HepG2 (cell line): ENCODE measurements around the gene ARID3C. TPM values are rescaled to one million over a fixed set of nuclear protein-coding genes. Genes with fewer than 3 reads are reported as not detected.

Experiments
- ATAC-seq: fragments of 200-7000 bp; cut with Tn5 transposase; 3 replicates; pipeline ENCODE4 v1.9.1; 2020; ENCODE audit warnings: mild to moderate bottlenecking, moderate library complexity
- BruUV-seq: library from RNA; stranded (reverse); fragments of 400-500 nt; replicated peaks from 2 replicates; lab custom pipeline; 2021; lab: Mats Ljungman, UMichigan
- CTCF ChIA-PET: fragments of 300-600 bp; formaldehyde crosslinking; extraction: SDS; loops from one replicate; lab custom pipeline; 2021; ENCODE audit warnings: low total read pairs, inconsistent platforms, low intra/inter-chr PET ratio; lab: Yijun Ruan, JAX
- POLR2A ChIA-PET: fragments of 350-600 bp; sonication (Branson Sonifier 250); formaldehyde crosslinking; loops from one replicate; lab custom pipeline; 2020; ENCODE audit warnings: antibody characterized with exemption, inconsistent platforms; lab: Yijun Ruan, JAX
- DNase-seq: peaks from one replicate; pipeline ENCODE4 v3.0.0-alpha.2; 2015; ENCODE audit warnings: low spot score
- FAIRE-seq: peaks from 3 replicates; lab custom pipeline; 2011; peaks lifted over from hg19 to GRCh38; lab: Jason Lieb, UNC
- H2AFZ ChIP-seq: one replicate; pipeline ENCODE4 v1.6.1; 2011; ENCODE audit warnings: low read length, inconsistent platforms
- H3K27ac ChIP-seq: fragments of 300-600 bp; 3 replicates; pipeline ENCODE4 v1.8.0; 2011; ENCODE audit warnings: mixed run types, mild to moderate bottlenecking, mixed read lengths, low read length, inconsistent platforms; ENCODE audit not compliant: insufficient read depth; ENCODE audit errors: extremely low read length
- H3K27me3 ChIP-seq, 2 experiments: fragments of 200-600 bp in 1 of 2; 2 replicates in 1 of 2; 3 replicates in 1 of 2; pipeline versions ENCODE4 v1.6.0 to v1.8.0; 2011; ENCODE audit warnings: low read length in 2 of 2, mild to moderate bottlenecking in 2 of 2, moderate library complexity in 2 of 2, inconsistent platforms in 1 of 2; ENCODE audit not compliant: insufficient read depth in 2 of 2, control insufficient read depth in 1 of 2
- H3K36me3 ChIP-seq, 2 experiments: fragments of 200-600 bp in 1 of 2; replicated peaks in 1 of 2; 2 replicates in 1 of 2; 3 replicates in 1 of 2; pipeline versions ENCODE4 v1.5.1 to v1.8.0; 2011; ENCODE audit warnings: low read length in 2 of 2, inconsistent platforms in 1 of 2; ENCODE audit not compliant: insufficient read depth in 2 of 2, control insufficient read depth in 1 of 2
- H3K4me1 ChIP-seq: 2 replicates; pipeline ENCODE4 v1.5.1; 2012; ENCODE audit warnings: low read length, inconsistent platforms; ENCODE audit not compliant: insufficient read depth
- H3K4me2 ChIP-seq: 2 replicates; pipeline ENCODE4 v1.6.0; 2011; ENCODE audit warnings: low read depth, low read length, inconsistent platforms
- H3K4me3 ChIP-seq, 3 experiments: fragments of 200-600 bp in 1 of 3; sonication (generic), shearing (Covaris generic) in 1 of 3; replicated peaks in 1 of 3; 2 replicates each; pipeline ENCODE4 v1.5.1; 2011 to 2016; ENCODE audit warnings: low read length in 3 of 3, inconsistent platforms in 2 of 3, low read depth in 2 of 3, mild to moderate bottlenecking in 2 of 3, control low read depth in 1 of 3, mixed read lengths in 1 of 3; ENCODE audit not compliant: insufficient read depth in 1 of 3
- H3K79me2 ChIP-seq: one replicate; pipeline ENCODE4 v1.6.1; 2011; ENCODE audit warnings: low read length, inconsistent platforms; ENCODE audit not compliant: insufficient read depth
- H3K9ac ChIP-seq: 2 replicates; pipeline ENCODE4 v1.6.0; 2011; ENCODE audit warnings: mild to moderate bottlenecking, low read depth, low read length, inconsistent platforms; ENCODE audit not compliant: insufficient read depth
- H3K9me3 ChIP-seq: 2 replicates; pipeline ENCODE4 v1.5.1; 2012; ENCODE audit warnings: mild to moderate bottlenecking, low read length
- H4K20me1 ChIP-seq: 2 replicates; pipeline ENCODE4 v1.6.0; 2011; ENCODE audit warnings: inconsistent platforms, mild to moderate bottlenecking, low read length, moderate library complexity; ENCODE audit not compliant: insufficient read depth
- ARNTL ChIP-seq: sonication (generic); formaldehyde crosslinking; IDR thresholded peaks from 2 replicates; pipeline ENCODE4 v1.4.0; 2020; ENCODE audit warnings: mild to moderate bottlenecking, missing genetic modification reagents
- ATRX ChIP-seq: sonication (generic); formaldehyde crosslinking; IDR thresholded peaks from 2 replicates; pipeline ENCODE4 v1.4.0; 2020; ENCODE audit warnings: missing genetic modification reagents, borderline replicate concordance
- BRCA1 ChIP-seq: sonication (generic); formaldehyde crosslinking; IDR thresholded peaks from 2 replicates; pipeline ENCODE4 v1.4.0; 2020; ENCODE audit warnings: missing genetic modification reagents
- DNMT1 ChIP-seq: sonication (generic); formaldehyde crosslinking; IDR thresholded peaks from 2 replicates; pipeline ENCODE4 v1.5.1; 2020; ENCODE audit warnings: mild to moderate bottlenecking, missing genetic modification reagents
- GTF2F1 ChIP-seq: fragments of 150-350 bp; IDR thresholded peaks from 2 replicates; pipeline ENCODE4 v1.6.1; 2014; ENCODE audit warnings: low read length
- HMG20A ChIP-seq: IDR thresholded peaks from 2 replicates; pipeline ENCODE4 v1.6.1; 2016; ENCODE audit warnings: borderline replicate concordance
- KAT7 ChIP-seq: IDR thresholded peaks from 2 replicates; pipeline ENCODE4 v1.6.1; 2018; ENCODE audit warnings: borderline replicate concordance, missing compliant biosample characterization
- MED13 ChIP-seq: sonication (generic); formaldehyde crosslinking; IDR thresholded peaks from 2 replicates; pipeline ENCODE4 v1.5.0; 2020; ENCODE audit warnings: missing genetic modification reagents
- POGZ ChIP-seq: sonication (generic); formaldehyde crosslinking; IDR thresholded peaks from 2 replicates; pipeline ENCODE4 v1.4.0; 2020; ENCODE audit warnings: mild to moderate bottlenecking, missing genetic modification reagents
- PTBP1 ChIP-seq: fragments of 200-400 bp; formaldehyde crosslinking; IDR thresholded peaks from 2 replicates; pipeline ENCODE4 v1.6.1; 2018; ENCODE audit warnings: low read length, low read depth; ENCODE audit not compliant: poor library complexity, severe bottlenecking
- RBFOX2 ChIP-seq: fragments of 200-400 bp; formaldehyde crosslinking; IDR thresholded peaks from 2 replicates; pipeline ENCODE4 v1.6.1; 2017; ENCODE audit warnings: low read depth, mild to moderate bottlenecking, low read length
- SIX4 ChIP-seq: sonication (generic); formaldehyde crosslinking; IDR thresholded peaks from 2 replicates; pipeline ENCODE4 v1.4.0; 2020; ENCODE audit warnings: missing genetic modification reagents
- TAF1 ChIP-seq: sonication (generic); formaldehyde crosslinking; IDR thresholded peaks from 2 replicates; pipeline ENCODE4 v1.4.0; 2020; ENCODE audit warnings: missing genetic modification reagents
- TBX3 ChIP-seq: fragments of 450-650 bp; IDR thresholded peaks from 2 replicates; pipeline ENCODE4 v1.6.1; 2017; ENCODE audit warnings: antibody characterized with exemption, mild to moderate bottlenecking, inconsistent platforms, borderline replicate concordance
- TFE3 ChIP-seq: IDR thresholded peaks from 2 replicates; pipeline ENCODE4 v1.6.1; 2016
- ZFP36 ChIP-seq: fragments of 150-350 bp; IDR thresholded peaks from 2 replicates; pipeline ENCODE4 v1.6.1; 2018; ENCODE audit warnings: borderline replicate concordance, low read length, low read depth; ENCODE audit not compliant: partially characterized antibody
- ZNF530 ChIP-seq: sonication (generic); formaldehyde crosslinking; IDR thresholded peaks from 2 replicates; pipeline ENCODE4 v1.5.0; 2020; ENCODE audit warnings: low read depth, mild to moderate bottlenecking, missing genetic modification reagents
- ZNF570 ChIP-seq: sonication (generic); formaldehyde crosslinking; IDR thresholded peaks from 2 replicates; pipeline ENCODE4 v1.4.0; 2020; ENCODE audit warnings: mild to moderate bottlenecking, missing genetic modification reagents, borderline replicate concordance
- ZNF674 ChIP-seq: sonication (generic); formaldehyde crosslinking; IDR thresholded peaks from 2 replicates; pipeline ENCODE4 v1.5.0; 2020; ENCODE audit warnings: low read depth, mild to moderate bottlenecking, missing genetic modification reagents
- ZNF772 ChIP-seq: sonication (generic); formaldehyde crosslinking; IDR thresholded peaks from 2 replicates; pipeline ENCODE4 v1.5.0; 2020; ENCODE audit warnings: mild to moderate bottlenecking, missing genetic modification reagents
- ZSCAN22 ChIP-seq: sonication (generic); formaldehyde crosslinking; IDR thresholded peaks from 2 replicates; pipeline ENCODE4 v1.4.0; 2020; ENCODE audit warnings: mild to moderate bottlenecking, missing genetic modification reagents
- WGBS: methylation state at CpG from one replicate; pipeline ENCODE4 v1.1.6; 2017; ENCODE audit warnings: low lambda C conversion rate; 5-methylcytosine and 5-hydroxymethylcytosine counted together
- in situ Hi-C: cut with HindIII; loops from 2 replicates; pipeline ENCODE4 v1.10.0; 2017; ENCODE audit warnings: low pct_unique_long_range_greater_than_20kb; ENCODE audit not compliant: extremely low pct_ligation_motif_present
- intact Hi-C: fragments of 100-400 bp; cut with micrococcal nuclease; formaldehyde crosslinking; loops from one replicate; pipeline ENCODE4 v1.10.0; 2022; ENCODE audit not compliant: unreplicated experiment
- polyA plus RNA-seq, 8 experiments: library from polyadenylated mRNA; depleted of rRNA in 3 of 8; stranded (reverse) in 7 of 8; unstranded in 1 of 8; fragments of >200 nt; fragmentation: Illumina TruSeq in 4 of 8; extraction: Trizol in 4 of 8; gene quantifications; 2 replicates each; pipeline versions ENCODE4 v1.2.1 to v1.2.3, GENCODE V29; 2011 to 2016; ENCODE audit warnings: low read depth in 4 of 8, missing spikeins in 1 of 8, mixed read lengths in 1 of 8; ENCODE audit not compliant: insufficient read depth in 1 of 8
- total RNA-seq, 5 experiments: library from RNA; depleted of rRNA; stranded (reverse); fragments of >200 nt; fragmentation: Illumina TruSeq; extraction: Trizol; gene quantifications; 2 replicates each; pipeline ENCODE4 v1.2.3, GENCODE V29; 2016; ENCODE audit warnings: low read depth in 1 of 5
- TF ChIP-seq, protein P1 (sequence below): sonication (generic); formaldehyde crosslinking; conservative IDR thresholded peaks from 2 replicates; pipeline ENCODE4 v1.4.0; 2020; ENCODE audit warnings: missing genetic modification reagents
- TF ChIP-seq, protein P2 (sequence below): sonication (generic); formaldehyde crosslinking; IDR thresholded peaks from 2 replicates; pipeline ENCODE4 v1.8.0; 2022; ENCODE audit warnings: low read depth, missing genetic modification reagents

ARID3C gene
- total and polyA plus RNA-seq, 2 of the 13 experiments (the other 11 are each of a cell fraction or from before 2014, with no cell fraction given), result not detected

DNA sequence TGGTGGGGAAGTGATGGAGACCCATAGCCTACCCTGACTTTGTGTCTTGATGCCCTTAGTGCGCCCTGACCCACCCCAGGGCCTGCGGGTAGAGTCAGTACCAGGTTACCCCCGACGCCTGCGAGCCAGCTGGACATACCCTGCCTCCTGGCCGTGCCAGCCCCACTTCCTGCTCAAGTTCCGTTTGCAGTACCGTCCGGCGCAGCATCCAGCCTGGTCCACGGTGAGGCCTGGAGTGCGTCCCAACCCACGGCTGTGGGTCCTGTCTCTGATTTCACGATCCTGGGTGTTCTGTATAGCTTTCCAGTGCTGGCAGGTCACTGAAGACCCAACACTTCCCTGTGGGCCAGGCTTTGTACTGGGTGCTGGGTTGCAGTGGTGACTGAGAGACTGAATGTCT lies 29.6 kb upstream of the ARID3C start (continued):
- TF ChIP-seq DNMT1 (CRISPR knock-in tag) (no peak), ZNF570 (CRISPR knock-in tag) (no peak), PTBP1 (no peak), KAT7 (CRISPR knock-in tag) (no peak), GTF2F1 (no peak), POGZ (CRISPR knock-in tag) (no peak), SIX4 (CRISPR knock-in tag) (no peak), ZSCAN22 (CRISPR knock-in tag) (no peak), ZNF530 (CRISPR knock-in tag) (no peak), ZNF772 (CRISPR knock-in tag) (no peak), ARNTL (no peak), ZFP36 (no peak)
- TF ChIP-seq, protein P1, sequence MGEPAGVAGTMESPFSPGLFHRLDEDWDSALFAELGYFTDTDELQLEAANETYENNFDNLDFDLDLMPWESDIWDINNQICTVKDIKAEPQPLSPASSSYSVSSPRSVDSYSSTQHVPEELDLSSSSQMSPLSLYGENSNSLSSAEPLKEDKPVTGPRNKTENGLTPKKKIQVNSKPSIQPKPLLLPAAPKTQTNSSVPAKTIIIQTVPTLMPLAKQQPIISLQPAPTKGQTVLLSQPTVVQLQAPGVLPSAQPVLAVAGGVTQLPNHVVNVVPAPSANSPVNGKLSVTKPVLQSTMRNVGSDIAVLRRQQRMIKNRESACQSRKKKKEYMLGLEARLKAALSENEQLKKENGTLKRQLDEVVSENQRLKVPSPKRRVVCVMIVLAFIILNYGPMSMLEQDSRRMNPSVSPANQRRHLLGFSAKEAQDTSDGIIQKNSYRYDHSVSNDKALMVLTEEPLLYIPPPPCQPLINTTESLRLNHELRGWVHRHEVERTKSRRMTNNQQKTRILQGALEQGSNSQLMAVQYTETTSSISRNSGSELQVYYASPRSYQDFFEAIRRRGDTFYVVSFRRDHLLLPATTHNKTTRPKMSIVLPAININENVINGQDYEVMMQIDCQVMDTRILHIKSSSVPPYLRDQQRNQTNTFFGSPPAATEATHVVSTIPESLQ (CRISPR knock-in tag), result no peak

DNA sequence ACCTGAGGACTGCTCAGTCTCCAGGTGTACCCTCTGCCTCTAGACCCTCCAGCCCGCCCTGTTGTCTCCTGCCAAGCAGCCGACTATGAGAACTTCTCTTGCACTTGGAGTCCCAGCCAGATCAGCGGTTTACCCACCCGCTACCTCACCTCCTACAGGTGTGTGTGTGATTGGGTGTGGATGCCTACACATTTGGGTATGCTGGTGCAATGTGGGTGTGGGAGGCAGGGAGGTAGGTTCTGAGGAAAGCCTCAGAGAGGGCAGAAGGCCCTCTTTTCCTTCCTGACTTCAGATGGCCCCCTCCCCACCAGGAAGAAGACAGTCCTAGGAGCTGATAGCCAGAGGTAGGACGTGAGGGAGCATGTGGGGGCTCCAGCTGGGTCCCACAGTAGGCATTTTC lies 28.1 kb upstream of the ARID3C start:
- ATAC-seq, result no peak
- TF ChIP-seq TBX3, result no peak
- no peak for TF ChIP-seq RBFOX2
- no peak for TF ChIP-seq TFE3 (CRISPR knock-in tag)
- TF ChIP-seq HMG20A (CRISPR knock-in tag), result no peak
- TF ChIP-seq ATRX, result no peak
- TF ChIP-seq MED13, result no peak
- TF ChIP-seq BRCA1 (CRISPR knock-in tag), result no peak
- TF ChIP-seq, protein P2, sequence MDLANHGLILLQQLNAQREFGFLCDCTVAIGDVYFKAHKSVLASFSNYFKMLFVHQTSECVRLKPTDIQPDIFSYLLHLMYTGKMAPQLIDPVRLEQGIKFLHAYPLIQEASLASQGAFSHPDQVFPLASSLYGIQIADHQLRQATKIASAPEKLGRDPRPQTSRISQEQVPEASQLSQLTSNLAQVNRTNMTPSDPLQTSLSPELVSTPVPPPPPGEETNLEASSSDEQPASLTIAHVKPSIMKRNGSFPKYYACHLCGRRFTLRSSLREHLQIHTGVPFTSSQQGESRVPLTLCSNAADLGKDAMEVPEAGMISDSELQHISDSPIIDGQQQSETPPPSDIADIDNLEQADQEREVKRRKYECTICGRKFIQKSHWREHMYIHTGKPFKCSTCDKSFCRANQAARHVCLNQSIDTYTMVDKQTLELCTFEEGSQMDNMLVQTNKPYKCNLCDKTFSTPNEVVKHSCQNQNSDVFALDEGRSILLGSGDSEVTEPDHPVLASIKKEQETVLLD, result no peak
- no peak for TF ChIP-seq ZNF674 (CRISPR knock-in tag)
- TF ChIP-seq TAF1 (CRISPR knock-in tag), result no peak

More for the DNA sequence above, 28.1 kb upstream of the ARID3C start:
- DNase-seq (no peak), FAIRE-seq (no peak)
- H2AFZ ChIP-seq, result no peak overlapping the region
- 57% methylated on average over 4 of the region's 5 CpGs for WGBS
- no peaks in the 10 kb centered on the region for H3K9me3 ChIP-seq
- ChIA-PET CTCF (no interaction called here), POLR2A (interaction anchor here (1.0 to 2.3 kb wide), 3 partner anchors 8 to 11 kb away, joined by 3 to 14 read pairs (median 5); partner anchors contain the start of gene GALT)
- no peak overlapping the region for H3K4me3 ChIP-seq
- H3K27ac ChIP-seq, result no peak overlapping the region
- H3K4me1 ChIP-seq, result peaks cover 23% of the 10 kb centered on the region
- H3K79me2 ChIP-seq, result no peaks in the 10 kb centered on the region
- intact Hi-C loops (no loop called here), in situ Hi-C loops (no loop called here)
- no TSS peak for BruUV-seq
- H3K9ac ChIP-seq, result no peak overlapping the region
- H3K36me3 ChIP-seq, result no peaks in the 10 kb centered on the region
- no peaks in the 10 kb centered on the region for H4K20me1 ChIP-seq
- no peak overlapping the region for H3K4me2 ChIP-seq
- H3K27me3 ChIP-seq, result no peaks in the 10 kb centered on the region; a peak in 3 of 5 replicates
